IMR-90 (cell line): ENCODE results near the gene PAK6. TPM values are rescaled to one million over a fixed set of nuclear protein-coding genes. Genes with fewer than 3 reads are reported as not detected.

ENCODE experiments used
- ATAC-seq: fragments of 200-7000 bp; cut with Tn5 transposase; 2 replicates; pipeline ENCODE4 v1.9.1; 2020; ENCODE audit warnings: low read depth, mild to moderate bottlenecking, moderate library complexity
- BruUV-seq: library from RNA; stranded (reverse); fragments of 400-500 nt; replicated peaks from 2 replicates; lab custom pipeline; 2021; lab: Mats Ljungman, UMichigan
- CTCF ChIA-PET: fragments of 300-600 bp; formaldehyde crosslinking; extraction: SDS; loops from one replicate; lab custom pipeline; 2021; ENCODE audit warnings: antibody characterized with exemption; lab: Yijun Ruan, JAX
- POLR2A ChIA-PET: fragments of 300-600 bp; sonication (Branson Sonifier 250); formaldehyde crosslinking; loops from one replicate; lab custom pipeline; 2022; ENCODE audit warnings: antibody characterized with exemption; ENCODE audit not compliant: unreplicated experiment; lab: Charles Lee
- DNase-seq: peaks from one replicate; pipeline ENCODE4 v3.0.0; 2013
- H2AFZ ChIP-seq: replicated peaks from 2 replicates; pipeline ENCODE3; 2013; ENCODE audit warnings: low read length, mild to moderate bottlenecking; ENCODE audit not compliant: poor library complexity
- H2AK5ac ChIP-seq: 2 replicates; pipeline ENCODE4 v1.6.1; 2013; ENCODE audit warnings: low read depth, low read length, inconsistent platforms
- H2AK9ac ChIP-seq: replicated peaks from 2 replicates; pipeline ENCODE3; 2013; ENCODE audit warnings: mild to moderate bottlenecking, low read depth, low read length, moderate library complexity; ENCODE audit not compliant: poor library complexity
- H2BK120ac ChIP-seq: 2 replicates; pipeline ENCODE4 v1.6.1; 2013; ENCODE audit warnings: low read depth, low read length, inconsistent platforms
- H2BK15ac ChIP-seq: 3 replicates; pipeline ENCODE4 v1.6.1; 2013; ENCODE audit warnings: low read depth, low read length, inconsistent platforms
- H2BK20ac ChIP-seq: 2 replicates; pipeline ENCODE4 v1.6.1; 2013; ENCODE audit warnings: low read depth, mild to moderate bottlenecking, inconsistent platforms, low read length, moderate library complexity
- H2BK5ac ChIP-seq: 2 replicates; pipeline ENCODE4 v1.6.1; 2013; ENCODE audit warnings: mild to moderate bottlenecking, low read depth, low read length, inconsistent platforms; ENCODE audit not compliant: poor library complexity, severe bottlenecking
- H3K14ac ChIP-seq: replicated peaks from 2 replicates; pipeline ENCODE4 v1.6.1; 2013; ENCODE audit warnings: low read depth, low read length, inconsistent platforms
- H3K18ac ChIP-seq: 2 replicates; pipeline ENCODE4 v1.6.1; 2013; ENCODE audit warnings: low read depth, low read length, control low read depth
- H3K23ac ChIP-seq: 2 replicates; pipeline ENCODE4 v1.6.1; 2013; ENCODE audit warnings: low read depth, low read length, inconsistent platforms
- H3K27ac ChIP-seq: 2 replicates; pipeline ENCODE4 v1.5.1; 2013; ENCODE audit warnings: mild to moderate bottlenecking, control low read depth, low read length; ENCODE audit not compliant: insufficient read depth
- H3K27me3 ChIP-seq: 2 replicates; pipeline ENCODE4 v1.6.1; 2013; ENCODE audit warnings: low read length; ENCODE audit not compliant: control insufficient read depth, insufficient read depth
- H3K36me3 ChIP-seq: 2 replicates; pipeline ENCODE4 v1.6.1; 2013; ENCODE audit warnings: low read length, mixed read lengths; ENCODE audit not compliant: control insufficient read depth, insufficient read depth
- H3K4ac ChIP-seq: 2 replicates; pipeline ENCODE4 v1.6.1; 2013; ENCODE audit warnings: low read depth, low read length, inconsistent platforms
- H3K4me1 ChIP-seq: 2 replicates; pipeline ENCODE4 v1.6.1; 2013; ENCODE audit warnings: low read length, mixed read lengths; ENCODE audit not compliant: control insufficient read depth, insufficient read depth
- H3K4me2 ChIP-seq: 2 replicates; pipeline ENCODE4 v1.6.1; 2013; ENCODE audit warnings: low read depth, mild to moderate bottlenecking, control low read depth, low read length, moderate library complexity
- H3K4me3 ChIP-seq: 2 replicates; pipeline ENCODE4 v1.5.1; 2013; ENCODE audit warnings: low read depth, mild to moderate bottlenecking, control low read depth, low read length, moderate library complexity; ENCODE audit not compliant: insufficient read depth
- H3K56ac ChIP-seq: 2 replicates; pipeline ENCODE4 v1.6.1; 2013; ENCODE audit warnings: low read length, inconsistent platforms; ENCODE audit not compliant: insufficient read depth; ENCODE audit errors: extremely low read depth
- H3K79me1 ChIP-seq, 2 experiments: 2 replicates each; pipeline ENCODE4 v1.6.1; 2013; ENCODE audit warnings: low read length in 2 of 2, inconsistent platforms in 1 of 2, low read depth in 1 of 2
- H3K9ac ChIP-seq: 2 replicates; pipeline ENCODE4 v1.6.1; 2013; ENCODE audit warnings: low read depth, low read length, control low read depth
- H3K9me1 ChIP-seq: 2 replicates; pipeline ENCODE4 v1.6.1; 2013; ENCODE audit warnings: low read length, inconsistent platforms; ENCODE audit not compliant: insufficient read depth
- H3K9me3 ChIP-seq: 2 replicates; pipeline ENCODE4 v1.6.1; 2013; ENCODE audit warnings: low read length; ENCODE audit not compliant: control insufficient read depth, insufficient read depth
- H4K20me1 ChIP-seq: 2 replicates; pipeline ENCODE4 v1.6.1; 2013; ENCODE audit warnings: low read length, inconsistent platforms; ENCODE audit not compliant: insufficient read depth
- H4K5ac ChIP-seq: 2 replicates; pipeline ENCODE4 v1.6.1; 2013; ENCODE audit warnings: mild to moderate bottlenecking, low read depth, low read length, control low read depth
- H4K8ac ChIP-seq, 2 experiments: 2 replicates each; pipeline ENCODE4 v1.6.1; 2013; ENCODE audit warnings: low read depth in 2 of 2, low read length in 2 of 2, control low read depth in 1 of 2, inconsistent platforms in 1 of 2
- H4K91ac ChIP-seq: 2 replicates; pipeline ENCODE4 v1.6.1; 2013; ENCODE audit warnings: low read depth, low read length, inconsistent platforms; ENCODE audit not compliant: insufficient read depth
- BHLHE40 ChIP-seq: fragments of 150-350 bp; IDR thresholded peaks from 2 replicates; pipeline ENCODE4 v1.6.1; 2016; ENCODE audit warnings: mild to moderate bottlenecking, low read depth, low read length
- CEBPB ChIP-seq: IDR thresholded peaks from 2 replicates; pipeline ENCODE4 v1.6.1; 2012; ENCODE audit warnings: low read depth, low read length, improper control_type of control experiment
- CHD1 ChIP-seq: IDR thresholded peaks from 2 replicates; pipeline ENCODE4 v1.6.1; 2012; ENCODE audit warnings: low read depth, low read length, improper control_type of control experiment
- FOS ChIP-seq: fragments of 150-350 bp; IDR thresholded peaks from 2 replicates; pipeline ENCODE4 v1.6.1; 2016; ENCODE audit warnings: low read depth, low read length
- MAFK ChIP-seq: IDR thresholded peaks from 2 replicates; pipeline ENCODE4 v1.6.1; 2012; ENCODE audit warnings: low read depth, low read length, improper control_type of control experiment
- MAZ ChIP-seq: IDR thresholded peaks from 2 replicates; pipeline ENCODE4 v1.6.1; 2012; ENCODE audit warnings: low read depth, mild to moderate bottlenecking, low read length, improper control_type of control experiment, moderate library complexity, borderline replicate concordance
- MXI1 ChIP-seq: IDR thresholded peaks from 2 replicates; pipeline ENCODE4 v1.6.1; 2012; ENCODE audit warnings: low read depth, mild to moderate bottlenecking, low read length, moderate library complexity, borderline replicate concordance
- NFE2L2 ChIP-seq: fragments of 150-350 bp; IDR thresholded peaks from 2 replicates; pipeline ENCODE4 v1.6.1; 2016; ENCODE audit warnings: low read depth, mild to moderate bottlenecking, low read length
- RAD21 ChIP-seq: IDR thresholded peaks from 2 replicates; pipeline ENCODE4 v1.6.1; 2012; ENCODE audit warnings: low read length, improper control_type of control experiment
- RFX5 ChIP-seq: IDR thresholded peaks from 2 replicates; pipeline ENCODE4 v1.8.0; 2012; ENCODE audit warnings: low read depth, mild to moderate bottlenecking, low read length, moderate library complexity
- WGBS, 2 experiments: methylation state at CpG; one replicate each; pipeline versions ENCODE4 v1.1.5 to v1.1.7; 2013; ENCODE audit warnings: missing lambda C conversion rate in 2 of 2; ENCODE audit not compliant: insufficient read length in 1 of 2; ENCODE audit errors: extremely low coverage in 2 of 2; 5-methylcytosine and 5-hydroxymethylcytosine counted together
- dilution Hi-C: fragments of 300-500 bp; cut with HindIII; formaldehyde crosslinking; loops from one replicate; pipeline ENCODE4 v1.14.3; 2018; ENCODE audit warnings: low sequenced_read_pairs; ENCODE audit not compliant: unreplicated experiment
- in situ Hi-C: fragments of 300-500 bp; cut with MboI; formaldehyde crosslinking; loops from 3 replicates; pipeline ENCODE4 v1.14.3; 2019; ENCODE audit warnings: low sequenced_read_pairs, inconsistent platforms, mixed read lengths
- intact Hi-C: fragments of 100-400 bp; cut with micrococcal nuclease; formaldehyde crosslinking; loops from 2 replicates; pipeline ENCODE4 v1.10.0; 2022
- polyA plus RNA-seq, 3 experiments: library from polyadenylated mRNA; depleted of rRNA; stranded (reverse); fragments of >200 nt; gene quantifications; 2 replicates each; pipeline ENCODE4 v1.2.3, GENCODE V29; 2012; ENCODE audit warnings: low replicate concordance in 1 of 3
- total RNA-seq: library from RNA; depleted of rRNA; stranded (reverse); fragments of >200 nt; gene quantifications from 2 replicates; pipeline ENCODE4 v1.2.3, GENCODE V29; 2012
- TF ChIP-seq, protein P1 (sequence below): fragments of 150-350 bp; IDR thresholded peaks from 2 replicates; pipeline ENCODE4 v1.6.1; 2017; ENCODE audit warnings: mild to moderate bottlenecking, antibody characterized with exemption, low read length, low read depth
- TF ChIP-seq, protein P2 (sequence below): conservative IDR thresholded peaks from 2 replicates; pipeline ENCODE4 v1.5.1; 2012; ENCODE audit warnings: mild to moderate bottlenecking, low read depth, low read length, improper control_type of control experiment

Gene PAK6
- total and polyA plus RNA-seq, 2 of the 4 experiments (the other 2 are of a cell fraction): 0.21 TPM; not detected in 1

DNA sequence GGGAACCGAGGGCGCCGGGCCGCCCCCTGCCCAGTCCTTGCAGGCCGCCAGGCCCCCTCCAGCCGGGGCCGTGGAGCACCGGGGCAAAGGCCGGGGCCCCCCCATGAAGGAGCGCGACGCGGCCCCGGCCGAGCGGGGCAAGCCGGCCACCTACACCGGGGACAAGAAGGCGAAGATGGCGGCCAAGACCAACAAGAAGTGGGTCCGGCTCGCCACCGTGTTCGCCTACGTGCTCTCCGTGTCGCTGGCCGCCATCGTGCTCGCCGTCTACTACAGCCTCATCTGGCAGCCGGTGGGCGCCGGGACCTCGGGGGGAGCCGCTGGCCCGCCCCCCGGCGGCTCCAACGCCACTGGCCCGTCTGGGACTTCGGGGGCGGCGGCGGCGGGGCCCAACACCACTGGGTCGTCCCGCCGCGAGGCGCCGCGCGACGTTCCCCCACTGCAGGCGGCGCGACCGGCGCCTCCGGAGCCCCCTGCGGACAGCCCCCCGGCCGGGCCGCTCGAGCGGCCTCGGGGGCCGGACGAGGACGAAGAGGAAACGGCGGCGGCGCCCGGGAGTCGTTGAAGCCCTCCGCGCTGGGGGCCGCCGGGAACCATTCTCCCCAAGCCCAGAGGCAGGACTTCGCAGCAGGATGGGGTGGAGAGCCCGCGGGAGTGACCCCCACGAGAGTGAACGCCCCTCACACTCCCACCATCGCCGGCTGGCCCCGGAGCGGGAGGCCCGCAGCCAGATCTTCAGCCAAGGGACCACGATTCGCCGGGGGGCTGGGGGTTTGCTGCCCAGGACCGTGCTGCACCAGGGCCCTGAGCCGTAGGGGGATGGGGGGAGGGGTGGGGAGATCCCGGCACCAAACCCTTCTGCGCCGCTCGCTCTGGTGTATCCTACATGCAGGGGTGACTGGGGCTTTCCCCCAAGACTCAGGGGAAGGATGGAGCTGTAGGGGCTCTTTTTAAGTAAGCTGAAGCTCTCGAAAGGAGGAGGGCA lies 85.4 kb downstream of the PAK6 start:
- Histone ChIP-seq H3K4me3 (peak overlapping the region; percentile 89), H3K36me3 (no peaks in the 10 kb centered on the region), H2BK15ac (no peak overlapping the region), H4K8ac (peak overlapping the region in 1 of 2 experiments; percentile 37; a peak in 2 of 4 replicates), H2AK5ac (peak overlapping the region; percentile 0), H2BK20ac (no peak overlapping the region), H3K18ac (no peak overlapping the region), H3K79me1 (peaks cover 30 to 41% of the 10 kb centered on the region in 2 experiments), H3K4me1 (peaks cover 30% of the 10 kb centered on the region), H3K9me3 (no peaks in the 10 kb centered on the region), H3K27me3 (peaks cover 2% of the 10 kb centered on the region), H3K4me2 (peak overlapping the region; percentile 97), H2BK120ac (0 out of 2 replicates have a peak overlapping the region, but pooled peaks have one; percentile 1), H3K23ac (peak overlapping the region; percentile 69), H4K91ac (peak overlapping the region; percentile 23), H3K9me1 (peaks cover 11% of the 10 kb centered on the region), H2BK5ac (peak overlapping the region; percentile 70), H3K9ac (peak overlapping the region; percentile 82), H2AFZ (peak overlapping the region; percentile 75), H3K4ac (peak overlapping the region; percentile 38), H3K27ac (peak overlapping the region; percentile 74; the same call in 1 of the 2 replicates), H3K14ac (peak overlapping the region; percentile 69; the same call in 1 of the 2 replicates), H3K56ac (peak overlapping the region; percentile 42; the same call in 1 of the 2 replicates), H4K20me1 (0 out of 2 replicates have a peak, but pooled peaks cover 12% of the 10 kb centered on the region), H2AK9ac (peak overlapping the region; percentile 57), H4K5ac (no peak overlapping the region)
- in situ Hi-C loops (loop anchor here (5.0 kb wide), 1 partner anchor 98 kb away; no protein-coding TSS in a partner anchor), intact Hi-C loops (loop anchor here (1.0 to 5.0 kb wide), 2 partner anchors 83 to 98 kb away; partner anchors contain the start of gene IVD), dilution Hi-C loops (no loop called here)
- 0% methylated on average over 18 of the region's 101 CpGs; no CpG with 5 or more reads in 1 of the 2 experiments for WGBS, 2 experiments
- CTCF ChIA-PET: interaction anchor here (1.1 to 1.7 kb wide), 3 partner anchors 14 to 45 kb away, joined by 3 to 4 read pairs (median 4); no protein-coding TSS in a partner anchor
- ATAC-seq (peak; percentile 2), DNase-seq (no peak)
- POLR2A ChIA-PET: interaction anchor here (0.6 kb wide), 1 partner anchor 58 kb away, joined by 3 read pairs; the partner anchor contains the start of gene KNSTRN
- no TSS peak for BruUV-seq
- no peak for TF ChIP-seq CEBPB
- no peak for TF ChIP-seq CHD1
- no peak for TF ChIP-seq NFE2L2
- no peak for TF ChIP-seq RAD21
- no peak for TF ChIP-seq RFX5
- no peak for TF ChIP-seq MAZ
- no peak for TF ChIP-seq MAFK
- TF ChIP-seq, protein P1, sequence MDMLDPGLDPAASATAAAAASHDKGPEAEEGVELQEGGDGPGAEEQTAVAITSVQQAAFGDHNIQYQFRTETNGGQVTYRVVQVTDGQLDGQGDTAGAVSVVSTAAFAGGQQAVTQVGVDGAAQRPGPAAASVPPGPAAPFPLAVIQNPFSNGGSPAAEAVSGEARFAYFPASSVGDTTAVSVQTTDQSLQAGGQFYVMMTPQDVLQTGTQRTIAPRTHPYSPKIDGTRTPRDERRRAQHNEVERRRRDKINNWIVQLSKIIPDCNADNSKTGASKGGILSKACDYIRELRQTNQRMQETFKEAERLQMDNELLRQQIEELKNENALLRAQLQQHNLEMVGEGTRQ: no peak
- TF ChIP-seq BHLHE40: no peak
- TF ChIP-seq, protein P2, sequence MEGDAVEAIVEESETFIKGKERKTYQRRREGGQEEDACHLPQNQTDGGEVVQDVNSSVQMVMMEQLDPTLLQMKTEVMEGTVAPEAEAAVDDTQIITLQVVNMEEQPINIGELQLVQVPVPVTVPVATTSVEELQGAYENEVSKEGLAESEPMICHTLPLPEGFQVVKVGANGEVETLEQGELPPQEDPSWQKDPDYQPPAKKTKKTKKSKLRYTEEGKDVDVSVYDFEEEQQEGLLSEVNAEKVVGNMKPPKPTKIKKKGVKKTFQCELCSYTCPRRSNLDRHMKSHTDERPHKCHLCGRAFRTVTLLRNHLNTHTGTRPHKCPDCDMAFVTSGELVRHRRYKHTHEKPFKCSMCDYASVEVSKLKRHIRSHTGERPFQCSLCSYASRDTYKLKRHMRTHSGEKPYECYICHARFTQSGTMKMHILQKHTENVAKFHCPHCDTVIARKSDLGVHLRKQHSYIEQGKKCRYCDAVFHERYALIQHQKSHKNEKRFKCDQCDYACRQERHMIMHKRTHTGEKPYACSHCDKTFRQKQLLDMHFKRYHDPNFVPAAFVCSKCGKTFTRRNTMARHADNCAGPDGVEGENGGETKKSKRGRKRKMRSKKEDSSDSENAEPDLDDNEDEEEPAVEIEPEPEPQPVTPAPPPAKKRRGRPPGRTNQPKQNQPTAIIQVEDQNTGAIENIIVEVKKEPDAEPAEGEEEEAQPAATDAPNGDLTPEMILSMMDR: no peak
- TF ChIP-seq MXI1: no peak
- TF ChIP-seq FOS: no peak
